Smooth muscle cell (in vitro differentiated cells): ENCODE results near the gene ARL2BP. TPM values are rescaled to one million over a fixed set of nuclear protein-coding genes. Genes with fewer than 3 reads are reported as not detected.

ENCODE experiments used
- DNase-seq: peaks from one replicate; lab custom pipeline; 2025; ENCODE audit not compliant: unreplicated experiment; lab: John Stamatoyannopoulos, UW
- H2AFZ ChIP-seq: fragments of 200-600 bp; sonication (generic); 2 replicates; pipeline ENCODE4 v1.6.0; 2016; ENCODE audit warnings: antibody characterized with exemption, low read depth, mild to moderate bottlenecking
- H3F3A ChIP-seq: fragments of 200-600 bp; sonication (generic); 2 replicates; pipeline ENCODE4 v1.6.0; 2017; ENCODE audit warnings: antibody characterized with exemption, low read depth
- H3K27ac ChIP-seq: fragments of 200-600 bp; sonication (generic); 2 replicates; pipeline ENCODE4 v1.5.1; 2016; ENCODE audit warnings: low read depth, mild to moderate bottlenecking
- H3K27me3 ChIP-seq: fragments of 200-600 bp; sonication (generic); 2 replicates; pipeline ENCODE4 v1.6.1; 2016; ENCODE audit warnings: low read depth, mild to moderate bottlenecking
- H3K36me3 ChIP-seq: fragments of 200-600 bp; sonication (generic); 2 replicates; pipeline ENCODE4 v1.5.1; 2016; ENCODE audit warnings: low read depth
- H3K4me1 ChIP-seq: fragments of 200-600 bp; sonication (generic); 2 replicates; pipeline ENCODE4 v1.5.1; 2016; ENCODE audit warnings: low read depth
- H3K4me2 ChIP-seq: fragments of 200-600 bp; sonication (generic); 2 replicates; pipeline ENCODE4 v1.6.0; 2016; ENCODE audit warnings: mild to moderate bottlenecking
- H3K4me3 ChIP-seq: fragments of 200-600 bp; sonication (generic); 2 replicates; pipeline ENCODE4 v1.5.1; 2016; ENCODE audit warnings: mild to moderate bottlenecking
- H3K79me2 ChIP-seq: fragments of 200-600 bp; sonication (generic); 2 replicates; pipeline ENCODE4 v1.6.0; 2016; ENCODE audit warnings: low read depth, mild to moderate bottlenecking
- H3K9ac ChIP-seq: fragments of 200-600 bp; sonication (generic); 2 replicates; pipeline ENCODE4 v1.6.0; 2016; ENCODE audit warnings: low read depth
- H3K9me3 ChIP-seq: fragments of 200-600 bp; sonication (generic); replicated peaks from 2 replicates; pipeline ENCODE4 v1.5.1; 2016; ENCODE audit warnings: low read depth
- H4K20me1 ChIP-seq: fragments of 200-600 bp; sonication (generic); 2 replicates; pipeline ENCODE4 v1.6.0; 2016; ENCODE audit warnings: low read depth
- WGBS: methylation state at CpG from one replicate; pipeline ENCODE4 v1.1.7; 2016; ENCODE audit warnings: low lambda C conversion rate; 5-methylcytosine and 5-hydroxymethylcytosine counted together
- polyA plus RNA-seq: library from polyadenylated mRNA; unstranded; fragments of >200 nt; fragmentation: Nextera tagmentation; extraction: Ambion mirVana; gene quantifications from 2 replicates; pipeline ENCODE4 v1.2.1, GENCODE V29; 2016
- total RNA-seq: library from RNA; depleted of rRNA; stranded (reverse); fragments of >200 nt; gene quantifications from 2 replicates; pipeline ENCODE4 v1.2.3, GENCODE V29; 2014
- TF ChIP-seq, protein P1 (sequence below): fragments of 200-600 bp; sonication (generic); IDR thresholded peaks from 2 replicates; pipeline ENCODE4 v1.5.1; 2017; ENCODE audit warnings: borderline replicate concordance, mild to moderate bottlenecking, antibody characterized with exemption; ENCODE audit not compliant: insufficient read depth, poor library complexity, severe bottlenecking

ARL2BP gene
- total and polyA plus RNA-seq, 2 experiments from 2014 or later: 78.1 to 88.0 TPM

DNA sequence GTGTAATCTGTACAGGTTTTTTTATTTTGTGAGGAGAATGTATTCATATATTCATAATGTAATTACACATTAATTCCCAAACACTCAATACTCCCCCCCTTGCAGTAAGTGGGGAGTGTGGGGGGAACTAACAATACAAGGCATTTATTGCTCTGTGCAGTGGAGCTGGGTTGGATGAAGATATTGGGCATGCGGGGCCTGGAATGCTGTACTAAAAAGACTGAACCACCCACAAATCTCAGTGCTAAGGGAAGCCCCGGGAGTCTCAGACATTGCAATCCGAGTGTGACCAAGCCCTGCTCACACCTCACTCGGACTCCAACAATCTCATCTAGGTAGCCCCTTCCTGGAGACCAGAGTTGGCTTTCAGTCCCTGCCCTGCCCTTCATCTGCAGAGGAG lies 33.4 kb downstream of the ARL2BP start:
- Histone ChIP-seq H2AFZ (no peak overlapping the region), H3K4me2 (no peak overlapping the region), H3K4me1 (no peaks in the 10 kb centered on the region), H3K79me2 (no peaks in the 10 kb centered on the region), H3K9me3 (no peaks in the 10 kb centered on the region), H3K9ac (no peak overlapping the region), H3K36me3 (no peaks in the 10 kb centered on the region), H3F3A (no peaks in the 10 kb centered on the region), H3K4me3 (no peak overlapping the region), H3K27ac (no peak overlapping the region), H3K27me3 (peaks cover 10% of the 10 kb centered on the region), H4K20me1 (no peaks in the 10 kb centered on the region)
- whole genome bisulfite sequencing: 90% methylated on average over 4 of the region's 4 CpGs
- TF ChIP-seq, protein P1, sequence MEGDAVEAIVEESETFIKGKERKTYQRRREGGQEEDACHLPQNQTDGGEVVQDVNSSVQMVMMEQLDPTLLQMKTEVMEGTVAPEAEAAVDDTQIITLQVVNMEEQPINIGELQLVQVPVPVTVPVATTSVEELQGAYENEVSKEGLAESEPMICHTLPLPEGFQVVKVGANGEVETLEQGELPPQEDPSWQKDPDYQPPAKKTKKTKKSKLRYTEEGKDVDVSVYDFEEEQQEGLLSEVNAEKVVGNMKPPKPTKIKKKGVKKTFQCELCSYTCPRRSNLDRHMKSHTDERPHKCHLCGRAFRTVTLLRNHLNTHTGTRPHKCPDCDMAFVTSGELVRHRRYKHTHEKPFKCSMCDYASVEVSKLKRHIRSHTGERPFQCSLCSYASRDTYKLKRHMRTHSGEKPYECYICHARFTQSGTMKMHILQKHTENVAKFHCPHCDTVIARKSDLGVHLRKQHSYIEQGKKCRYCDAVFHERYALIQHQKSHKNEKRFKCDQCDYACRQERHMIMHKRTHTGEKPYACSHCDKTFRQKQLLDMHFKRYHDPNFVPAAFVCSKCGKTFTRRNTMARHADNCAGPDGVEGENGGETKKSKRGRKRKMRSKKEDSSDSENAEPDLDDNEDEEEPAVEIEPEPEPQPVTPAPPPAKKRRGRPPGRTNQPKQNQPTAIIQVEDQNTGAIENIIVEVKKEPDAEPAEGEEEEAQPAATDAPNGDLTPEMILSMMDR: no peak
- DNase-seq: no peak

DNA sequence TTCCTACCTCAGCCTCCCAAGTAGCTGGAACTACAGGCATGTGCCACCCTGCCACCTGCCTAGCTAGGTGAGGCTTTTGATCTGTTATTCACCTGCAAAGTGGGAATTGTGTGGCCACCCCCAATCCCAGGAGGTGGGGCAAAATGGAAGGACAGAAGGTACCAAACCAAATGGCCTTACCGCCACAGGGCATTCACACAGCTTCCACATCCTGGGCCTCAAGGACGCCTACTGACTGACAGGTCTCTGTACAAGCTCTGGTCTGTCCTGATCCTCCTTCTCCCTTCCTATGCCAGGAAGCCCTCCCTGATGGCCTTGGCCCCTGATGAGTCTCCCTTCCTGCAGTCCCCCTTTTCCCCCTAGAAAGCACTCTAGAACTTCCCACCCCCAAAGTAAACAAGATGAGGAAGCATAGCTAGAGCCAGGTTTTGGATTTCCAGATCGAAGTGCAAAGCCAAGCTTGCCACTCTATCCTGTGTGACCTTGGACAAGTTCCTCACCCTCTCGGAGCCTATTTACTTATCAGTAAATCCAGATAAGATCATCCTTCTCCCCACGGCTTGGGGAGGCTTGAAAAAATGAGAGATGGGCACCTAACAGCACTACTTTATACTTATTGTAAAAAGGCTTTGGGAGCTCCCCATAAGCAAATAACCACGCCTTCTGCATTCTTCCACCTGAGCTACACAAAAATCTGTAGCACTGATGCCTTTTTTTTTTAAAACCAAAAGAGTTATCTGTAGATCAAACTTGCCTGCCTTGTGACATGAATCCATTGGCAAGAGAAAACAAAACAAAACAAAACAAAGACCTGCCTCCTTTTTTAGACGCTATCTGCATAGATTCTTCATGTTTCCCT lies 35.0 kb downstream of the ARL2BP start:
- H3K9ac ChIP-seq: no peak overlapping the region
- H3K9me3 ChIP-seq: no peaks in the 10 kb centered on the region
- H3K27ac ChIP-seq: no peak overlapping the region
- 80% methylated on average over 7 of the region's 7 CpGs for WGBS
- H3K36me3 ChIP-seq: no peaks in the 10 kb centered on the region
- no peak overlapping the region for H3K4me2 ChIP-seq
- H3K4me1 ChIP-seq: no peaks in the 10 kb centered on the region
- no peaks in the 10 kb centered on the region for H4K20me1 ChIP-seq
- no peak overlapping the region for H2AFZ ChIP-seq
- H3K4me3 ChIP-seq: no peak overlapping the region
- no peaks in the 10 kb centered on the region for H3K79me2 ChIP-seq
- H3F3A ChIP-seq: no peaks in the 10 kb centered on the region
- TF ChIP-seq, protein P1: no peak
- H3K27me3 ChIP-seq: peaks cover 22% of the 10 kb centered on the region
- DNase-seq: no peak

DNA sequence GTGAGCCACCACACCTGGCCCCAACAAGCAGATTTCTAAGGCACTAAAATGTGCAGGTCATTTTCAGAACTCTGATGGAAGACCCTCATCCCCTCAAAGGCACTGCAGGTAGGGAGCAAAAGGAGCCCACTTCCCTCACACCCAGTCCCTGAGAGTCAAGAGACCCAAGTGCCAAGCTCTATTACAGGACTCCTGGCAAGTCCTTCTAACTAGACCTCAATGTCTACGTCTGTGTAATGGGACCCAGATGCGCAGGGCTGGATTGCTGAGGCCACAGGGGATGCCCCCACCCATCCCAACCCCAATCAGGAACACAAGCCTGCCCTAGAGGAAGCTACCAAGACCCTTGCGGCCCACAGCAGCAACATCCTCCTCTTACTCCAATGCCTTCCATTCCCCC lies 36.7 kb downstream of the ARL2BP start:
- Histone ChIP-seq H3K27ac (no peak overlapping the region), H3F3A (no peaks in the 10 kb centered on the region), H3K4me3 (no peak overlapping the region), H3K9ac (no peak overlapping the region), H2AFZ (no peak overlapping the region), H4K20me1 (no peaks in the 10 kb centered on the region), H3K27me3 (peaks cover 22% of the 10 kb centered on the region), H3K9me3 (no peaks in the 10 kb centered on the region), H3K4me1 (no peaks in the 10 kb centered on the region), H3K4me2 (no peak overlapping the region), H3K36me3 (no peaks in the 10 kb centered on the region), H3K79me2 (no peaks in the 10 kb centered on the region)
- no peak for DNase-seq
- TF ChIP-seq, protein P1: no peak
- WGBS: 100% methylated on average over 3 of the region's 3 CpGs
